Upper lobe of right lung (tissue), 1 donor: ENCODE measurements around the gene TF. TPM values are rescaled to one million over a fixed set of nuclear protein-coding genes. Genes with fewer than 3 reads are reported as not detected.
"Not testable (repeated sequence)": the region's sequence is repeated elsewhere in the genome, so short reads cannot be mapped to it uniquely, and the experiment has no call there.

ENCODE experiments used
- ATAC-seq: fragments of 200-7000 bp; cut with Tn5 transposase; one replicate; pipeline ENCODE4 v1.9.1; 2020; ENCODE audit warnings: mild to moderate bottlenecking, moderate library complexity
- DNase-seq: peaks from one replicate; pipeline ENCODE4 v3.0.0-alpha.2; 2020
- H3K27ac ChIP-seq: fragments of 200-600 bp; one replicate; pipeline ENCODE4 v1.8.0; 2022
- H3K27me3 ChIP-seq: fragments of 200-600 bp; one replicate; pipeline ENCODE4 v1.8.0; 2022; ENCODE audit warnings: mild to moderate bottlenecking
- H3K36me3 ChIP-seq: fragments of 200-600 bp; one replicate; pipeline ENCODE4 v1.8.0; 2022
- H3K4me1 ChIP-seq: fragments of 200-600 bp; one replicate; pipeline ENCODE4 v1.8.0; 2022
- H3K4me3 ChIP-seq: fragments of 200-600 bp; one replicate; pipeline ENCODE4 v1.8.0; 2022; ENCODE audit warnings: mild to moderate bottlenecking
- H3K9me3 ChIP-seq: fragments of 200-600 bp; one replicate; pipeline ENCODE4 v1.8.0; 2022
- intact Hi-C: fragments of 100-400 bp; cut with DNase I; formaldehyde crosslinking; loops from one replicate; pipeline ENCODE4 v1.11.0; 2022
- total RNA-seq: library from RNA; stranded (reverse); fragmentation: NEBNext Ultra II Directional; extraction: Animal tissue kit (Norgen Biotek cat#: 25700); gene quantifications from one replicate; pipeline ENCODE4 v1.2.1, GENCODE V29; 2021
- TF ChIP-seq, protein P1 (sequence below): fragments of 200-600 bp; IDR thresholded peaks from one replicate; pipeline ENCODE4 v1.8.0; 2022; ENCODE audit warnings: antibody characterized with exemption
- donor health status: DM: no; HTN: yes; CAD: no; lungs with severe emphysema.

Gene TF
- total RNA-seq, 1 donor from 2014 or later: 1.3 TPM

DNA sequence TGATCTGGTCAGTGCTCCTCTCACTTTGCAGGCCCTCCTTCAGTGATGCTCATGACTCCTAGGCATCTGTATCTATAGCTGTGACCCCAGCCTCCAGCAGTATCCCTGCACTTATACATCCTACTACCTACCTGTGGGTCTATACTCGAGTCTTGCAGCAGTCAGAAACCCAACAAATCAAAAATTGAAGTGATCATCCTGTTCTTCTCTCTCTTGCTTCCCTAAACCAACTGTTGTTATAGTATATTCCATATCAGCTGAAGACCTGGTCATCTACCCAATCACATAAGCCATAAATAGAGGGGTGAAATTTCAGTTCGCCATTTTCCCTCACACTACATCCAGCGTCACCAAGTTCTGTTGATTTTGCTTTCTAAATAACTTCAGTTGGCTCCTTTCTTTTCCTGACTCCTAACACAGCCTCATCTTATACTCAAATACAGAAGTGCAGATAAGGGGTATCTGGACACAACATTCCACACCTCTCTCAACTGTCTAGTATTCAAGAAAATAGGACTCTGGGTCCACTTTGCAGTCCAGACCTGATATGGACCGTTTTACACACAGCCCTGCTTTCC is 33.5 kb downstream of the TF start:
- Histone ChIP-seq H3K9me3 (no peaks in the 10 kb centered on the region), H3K4me3 (no peak overlapping the region), H3K27ac (no peak overlapping the region), H3K27me3 (peaks cover 9% of the 10 kb centered on the region), H3K4me1 (no peaks in the 10 kb centered on the region), H3K36me3 (no peaks in the 10 kb centered on the region)
- intact Hi-C loops: no loop called here
- no peak for DNase-seq
- no peak for ATAC-seq
- TF ChIP-seq, protein P1, sequence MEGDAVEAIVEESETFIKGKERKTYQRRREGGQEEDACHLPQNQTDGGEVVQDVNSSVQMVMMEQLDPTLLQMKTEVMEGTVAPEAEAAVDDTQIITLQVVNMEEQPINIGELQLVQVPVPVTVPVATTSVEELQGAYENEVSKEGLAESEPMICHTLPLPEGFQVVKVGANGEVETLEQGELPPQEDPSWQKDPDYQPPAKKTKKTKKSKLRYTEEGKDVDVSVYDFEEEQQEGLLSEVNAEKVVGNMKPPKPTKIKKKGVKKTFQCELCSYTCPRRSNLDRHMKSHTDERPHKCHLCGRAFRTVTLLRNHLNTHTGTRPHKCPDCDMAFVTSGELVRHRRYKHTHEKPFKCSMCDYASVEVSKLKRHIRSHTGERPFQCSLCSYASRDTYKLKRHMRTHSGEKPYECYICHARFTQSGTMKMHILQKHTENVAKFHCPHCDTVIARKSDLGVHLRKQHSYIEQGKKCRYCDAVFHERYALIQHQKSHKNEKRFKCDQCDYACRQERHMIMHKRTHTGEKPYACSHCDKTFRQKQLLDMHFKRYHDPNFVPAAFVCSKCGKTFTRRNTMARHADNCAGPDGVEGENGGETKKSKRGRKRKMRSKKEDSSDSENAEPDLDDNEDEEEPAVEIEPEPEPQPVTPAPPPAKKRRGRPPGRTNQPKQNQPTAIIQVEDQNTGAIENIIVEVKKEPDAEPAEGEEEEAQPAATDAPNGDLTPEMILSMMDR: no peak

DNA sequence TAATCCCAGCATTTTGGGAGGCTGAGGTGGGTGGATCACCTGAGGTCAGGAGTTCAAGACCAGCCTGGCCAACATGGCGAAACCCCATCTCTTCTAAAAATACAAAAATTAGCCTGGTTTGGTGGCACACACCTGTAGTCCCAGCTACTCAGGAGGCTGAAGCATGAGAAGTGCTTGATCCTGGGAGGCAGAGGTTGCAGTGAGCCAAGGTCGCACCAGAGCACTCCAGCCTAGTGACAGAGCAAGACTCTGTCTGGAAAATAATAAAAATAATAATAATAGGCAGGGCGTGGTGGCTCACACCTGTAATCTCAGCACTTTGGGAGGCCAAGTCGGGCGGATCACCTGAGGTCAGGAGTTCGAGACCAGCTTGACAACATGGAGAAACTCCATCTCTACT is 34.6 kb downstream of the TF start:
- DNase-seq, ATAC-seq, H3K36me3 ChIP-seq, H3K27ac ChIP-seq, intact Hi-C loops, H3K4me3 ChIP-seq, H3K4me1 ChIP-seq, H3K27me3 ChIP-seq, H3K9me3 ChIP-seq: not testable (repeated sequence)

DNA sequence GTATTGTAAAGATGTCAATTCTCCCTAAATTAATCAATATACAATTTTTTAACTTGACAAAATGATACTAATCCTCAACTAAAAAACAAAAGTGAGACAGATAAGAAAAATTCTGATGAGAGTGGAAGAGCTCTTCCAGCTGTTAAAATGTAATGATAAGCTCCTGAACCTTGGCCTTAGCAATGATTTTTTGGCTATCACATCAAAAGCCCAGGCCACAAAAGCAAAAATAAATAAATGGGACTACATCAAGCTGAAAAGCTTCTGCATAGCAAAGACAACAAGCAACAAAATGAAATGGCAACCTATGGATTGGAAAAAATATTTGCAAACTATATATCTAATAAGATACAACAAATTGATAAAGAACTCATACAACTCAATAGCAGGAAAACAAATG is 35.4 kb downstream of the TF start:
- no peaks in the 10 kb centered on the region for H3K4me1 ChIP-seq
- H3K27me3 ChIP-seq: peaks cover 9% of the 10 kb centered on the region
- ATAC-seq: no peak
- no peaks in the 10 kb centered on the region for H3K9me3 ChIP-seq
- no peak overlapping the region for H3K4me3 ChIP-seq
- no peaks in the 10 kb centered on the region for H3K36me3 ChIP-seq
- no peak for DNase-seq
- TF ChIP-seq, protein P1: no peak
- no peak overlapping the region for H3K27ac ChIP-seq
- intact Hi-C loops: no loop called here

DNA sequence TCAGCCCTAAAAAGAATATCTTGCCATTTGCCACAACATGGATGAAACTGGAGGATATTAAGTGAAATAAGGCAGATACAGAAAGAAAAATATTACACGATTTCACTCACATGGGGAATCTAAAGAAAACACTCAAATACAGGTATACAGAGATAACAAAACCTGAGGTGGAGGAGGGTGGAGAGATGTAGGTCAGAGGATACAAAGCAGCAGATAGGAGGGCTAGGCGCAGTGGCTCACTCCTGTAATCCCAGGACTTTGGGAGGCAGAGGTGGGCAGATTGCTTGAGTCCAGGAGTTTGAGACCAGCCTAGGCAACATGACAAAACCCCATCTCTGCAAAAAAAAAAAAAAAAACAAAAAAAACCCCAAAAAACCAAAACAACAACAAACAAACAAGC is 36.3 kb downstream of the TF start:
- Histone ChIP-seq H3K4me3 (no peak overlapping the region), H3K36me3 (no peaks in the 10 kb centered on the region), H3K9me3 (no peaks in the 10 kb centered on the region), H3K27me3 (peaks cover 9% of the 10 kb centered on the region), H3K27ac (no peak overlapping the region), H3K4me1 (no peaks in the 10 kb centered on the region)
- ATAC-seq (no peak), DNase-seq (no peak)
- TF ChIP-seq, protein P1: no peak
- intact Hi-C loops: no loop called here

DNA sequence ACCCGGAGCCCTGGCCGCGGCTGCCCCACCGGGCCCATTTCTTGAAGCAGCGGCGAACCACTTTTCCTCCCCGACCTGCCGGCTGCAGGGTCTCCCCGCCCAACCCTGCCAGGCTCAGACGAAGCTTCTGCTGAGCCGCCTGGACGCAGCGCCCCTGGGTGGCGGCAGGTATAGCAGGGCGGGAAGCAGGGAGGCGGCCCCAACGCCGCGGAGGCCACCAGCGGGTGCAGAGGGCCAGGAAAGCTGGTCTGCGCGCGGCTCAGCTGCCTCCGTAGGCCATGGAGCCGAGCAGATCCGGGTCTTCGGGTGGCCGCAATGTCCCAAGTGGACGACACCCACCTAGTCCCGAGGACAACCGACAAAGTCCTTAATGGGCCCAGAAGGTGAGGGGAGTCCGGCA is 37.6 kb downstream of the TF start:
- ATAC-seq: no peak
- H3K4me3 ChIP-seq: no peak overlapping the region
- intact Hi-C loops: no loop called here
- TF ChIP-seq, protein P1: no peak
- DNase-seq: no peak
- no peaks in the 10 kb centered on the region for H3K36me3 ChIP-seq
- H3K27ac ChIP-seq: no peak overlapping the region
- H3K27me3 ChIP-seq: peaks cover 9% of the 10 kb centered on the region
- no peaks in the 10 kb centered on the region for H3K4me1 ChIP-seq
- no peaks in the 10 kb centered on the region for H3K9me3 ChIP-seq

DNA sequence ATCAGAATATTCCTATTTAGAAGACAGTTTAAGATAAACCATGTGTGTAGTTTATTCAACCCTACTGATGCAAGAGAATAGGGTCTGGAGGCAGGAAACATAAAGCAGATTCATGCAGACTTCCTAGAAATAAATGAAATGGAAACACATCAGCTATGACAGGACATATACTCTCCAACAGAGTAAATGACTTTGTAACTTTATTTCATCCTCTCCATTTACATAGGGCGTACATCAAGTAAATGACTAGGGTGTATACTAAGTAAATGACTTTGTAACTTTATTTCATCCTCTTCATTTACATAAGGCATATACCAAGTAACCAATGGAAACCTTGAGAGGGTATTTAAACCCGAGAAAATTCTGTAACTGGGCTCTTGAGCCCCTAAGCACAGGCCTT is 41.8 kb downstream of the TF start:
- Histone ChIP-seq H3K4me3 (no peak overlapping the region), H3K4me1 (no peaks in the 10 kb centered on the region), H3K9me3 (no peaks in the 10 kb centered on the region), H3K36me3 (no peaks in the 10 kb centered on the region), H3K27me3 (no peaks in the 10 kb centered on the region), H3K27ac (no peak overlapping the region)
- intact Hi-C loops: no loop called here
- DNase-seq (no peak), ATAC-seq (no peak)
- TF ChIP-seq, protein P1: no peak
